HepG2 (cell line): ENCODE data around the gene KLHL33. TPM values are rescaled to one million over a fixed set of nuclear protein-coding genes. Genes with fewer than 3 reads are reported as not detected.

Source experiments
- BHLHE40 ChIP-seq: IDR thresholded peaks from 2 replicates; pipeline ENCODE4 v1.6.1; 2011; ENCODE audit warnings: low read length, improper control_type of control experiment
- NFKBIZ ChIP-seq: IDR thresholded peaks from 2 replicates; pipeline ENCODE4 v1.6.1; 2018; ENCODE audit warnings: missing genetic modification reagents, missing compliant biosample characterization
- PRMT3 ChIP-seq: sonication (generic); formaldehyde crosslinking; IDR thresholded peaks from 2 replicates; pipeline ENCODE4 v1.8.1; 2022; ENCODE audit warnings: low read depth, mild to moderate bottlenecking, moderate library complexity, missing genetic modification reagents, borderline replicate concordance
- SOX6 ChIP-seq, 2 experiments: fragments of 450-650 bp in 1 of 2; sonication (generic) in 1 of 2; formaldehyde crosslinking in 1 of 2; IDR thresholded peaks; 2 replicates each; pipeline versions ENCODE4 v1.4.0 to v1.6.1; 2017 to 2020; ENCODE audit warnings: antibody characterized with exemption in 1 of 2, mild to moderate bottlenecking in 1 of 2, missing genetic modification reagents in 1 of 2
- STAT6 ChIP-seq: sonication (generic); formaldehyde crosslinking; IDR thresholded peaks from 2 replicates; pipeline ENCODE4 v1.4.0; 2020; ENCODE audit warnings: missing genetic modification reagents, mild to moderate bottlenecking, borderline replicate concordance
- ZBTB40 ChIP-seq, 2 experiments: fragments of 450-650 bp in 1 of 2; sonication (generic) in 1 of 2; formaldehyde crosslinking in 1 of 2; IDR thresholded peaks; 2 replicates each; pipeline versions ENCODE4 v1.6.1 to v1.8.0; 2016 to 2022; ENCODE audit warnings: antibody characterized with exemption in 1 of 2, mild to moderate bottlenecking in 1 of 2, missing genetic modification reagents in 1 of 2
- ZNF282 ChIP-seq: fragments of 450-650 bp; IDR thresholded peaks from 2 replicates; pipeline ENCODE4 v1.6.1; 2018; ENCODE audit not compliant: partially characterized antibody
- ZNF296 ChIP-seq: sonication (generic); formaldehyde crosslinking; conservative IDR thresholded peaks from 2 replicates; pipeline ENCODE4 v1.5.0; 2020; ENCODE audit warnings: mild to moderate bottlenecking, missing genetic modification reagents
- ZNF609 ChIP-seq: sonication (generic); formaldehyde crosslinking; IDR thresholded peaks from 2 replicates; pipeline ENCODE4 v1.4.0; 2020; ENCODE audit warnings: mild to moderate bottlenecking, missing genetic modification reagents, borderline replicate concordance
- ZNF674 ChIP-seq: sonication (generic); formaldehyde crosslinking; IDR thresholded peaks from 2 replicates; pipeline ENCODE4 v1.5.0; 2020; ENCODE audit warnings: low read depth, mild to moderate bottlenecking, missing genetic modification reagents
- polyA plus RNA-seq, 8 experiments: library from polyadenylated mRNA; depleted of rRNA in 3 of 8; stranded (reverse) in 7 of 8; unstranded in 1 of 8; fragments of >200 nt; fragmentation: Illumina TruSeq in 4 of 8; extraction: Trizol in 4 of 8; gene quantifications; 2 replicates each; pipeline versions ENCODE4 v1.2.1 to v1.2.3, GENCODE V29; 2011 to 2016; ENCODE audit warnings: low read depth in 4 of 8, missing spikeins in 1 of 8, mixed read lengths in 1 of 8; ENCODE audit not compliant: insufficient read depth in 1 of 8
- total RNA-seq, 5 experiments: library from RNA; depleted of rRNA; stranded (reverse); fragments of >200 nt; fragmentation: Illumina TruSeq; extraction: Trizol; gene quantifications; 2 replicates each; pipeline ENCODE4 v1.2.3, GENCODE V29; 2016; ENCODE audit warnings: low read depth in 1 of 5

The KLHL33 gene
- total and polyA plus RNA-seq, 2 of the 13 experiments (the other 11 are each of a cell fraction or from before 2014, with no cell fraction given): not detected

GRCh38 chr14:20455355-20456300, 19.7 kb upstream of the KLHL33 start (continued):
- no peak for TF ChIP-seq ZBTB40 (IDR thresholded peaks at IDR 0.05)
- 0 out of 2 replicates have a peak, but pooled peaks have one; percentile 31 for TF ChIP-seq ZBTB40 (CRISPR knock-in tag; IDR thresholded peaks at IDR 0.05)
- TF ChIP-seq STAT6 (CRISPR knock-in tag): no peak
- no peak for TF ChIP-seq ZNF674
- TF ChIP-seq PRMT3 (CRISPR knock-in tag): no peak
- TF ChIP-seq BHLHE40: no peak
- TF ChIP-seq ZNF609: no peak
- TF ChIP-seq ZNF282: no peak
- TF ChIP-seq ZNF296: no peak
- no peak for TF ChIP-seq NFKBIZ (CRISPR knock-in tag)
- no peak for TF ChIP-seq SOX6 (IDR thresholded peaks at IDR 0.05)
- no peak for TF ChIP-seq SOX6 (CRISPR knock-in tag; IDR thresholded peaks at IDR 0.05)
